Activated naive CD4-positive, alpha-beta T cell treated with anti-CD3 and anti-CD28 coated beads, Interleukin-2, amount 50 U/mL, for 24 hours (primary cell): ENCODE data around the gene ATG10.

Source experiments
- H3K27ac Mint-ChIP-seq: one replicate; pipeline ENCODE4 v1.8.0; 2021; ENCODE audit warnings: mild to moderate bottlenecking, mixed read lengths
- H3K27me3 Mint-ChIP-seq: one replicate; pipeline ENCODE4 v1.8.0; 2021; ENCODE audit warnings: mixed read lengths
- H3K36me3 Mint-ChIP-seq: one replicate; pipeline ENCODE4 v1.8.0; 2021; ENCODE audit warnings: mixed read lengths
- H3K4me1 Mint-ChIP-seq: one replicate; pipeline ENCODE4 v1.8.0; 2021; ENCODE audit warnings: mixed read lengths
- H3K4me3 Mint-ChIP-seq: one replicate; pipeline ENCODE4 v1.8.0; 2021; ENCODE audit warnings: mild to moderate bottlenecking, mixed read lengths
- H3K9me3 Mint-ChIP-seq: one replicate; pipeline ENCODE4 v1.8.0; 2021; ENCODE audit warnings: mixed read lengths

ATG10 gene

DNA sequence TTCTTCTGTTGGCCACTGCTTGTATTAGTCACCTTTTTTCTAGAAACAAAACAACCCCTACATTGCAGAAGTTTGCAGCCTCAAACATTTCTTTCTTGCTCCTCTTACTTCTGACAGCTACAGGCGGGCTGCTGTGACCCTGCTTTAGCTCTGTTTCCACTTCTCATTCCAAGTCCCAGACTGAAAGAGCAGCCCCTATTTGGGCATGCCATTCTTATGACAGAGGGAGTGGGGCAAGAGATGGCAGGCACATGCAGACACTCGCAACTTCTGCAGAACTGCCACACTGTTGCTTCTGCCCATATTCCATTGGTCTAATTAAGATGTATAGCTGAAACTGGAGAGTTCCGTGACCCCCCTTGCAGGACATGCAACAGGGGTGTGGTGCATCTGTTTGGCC, 325.9 kb downstream of the ATG10 start:
- H3K27ac Mint-ChIP-seq: no peak overlapping the region
- peaks cover 2% of the 10 kb centered on the region for H3K36me3 Mint-ChIP-seq
- H3K4me1 Mint-ChIP-seq: no peaks in the 10 kb centered on the region
- H3K9me3 Mint-ChIP-seq: no peaks in the 10 kb centered on the region
- H3K27me3 Mint-ChIP-seq: no peaks in the 10 kb centered on the region
- H3K4me3 Mint-ChIP-seq: no peak overlapping the region

DNA sequence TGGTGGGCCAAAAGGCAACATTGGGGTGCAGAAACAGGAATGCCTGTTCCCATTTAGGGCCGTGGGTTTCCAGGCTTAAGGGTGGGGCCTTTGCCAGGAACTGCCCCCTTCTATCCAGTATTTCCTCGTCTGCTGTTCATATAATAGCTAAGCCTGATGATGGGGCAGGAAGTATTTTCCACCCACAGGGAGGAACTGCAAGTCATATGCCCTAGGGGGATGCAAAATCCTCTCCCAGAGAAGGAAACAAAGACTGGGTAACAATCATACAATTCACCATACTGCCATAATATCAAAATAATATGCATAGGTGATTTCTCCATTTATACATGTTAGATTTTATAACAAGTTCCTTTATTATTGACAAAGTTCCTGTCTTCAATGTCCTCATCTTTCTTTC, 326.8 kb downstream of the ATG10 start:
- Mint-ChIP-seq H3K36me3 (peaks cover 2% of the 10 kb centered on the region), H3K4me3 (no peak overlapping the region), H3K9me3 (no peaks in the 10 kb centered on the region), H3K27me3 (no peaks in the 10 kb centered on the region), H3K4me1 (no peaks in the 10 kb centered on the region), H3K27ac (no peak overlapping the region)

DNA sequence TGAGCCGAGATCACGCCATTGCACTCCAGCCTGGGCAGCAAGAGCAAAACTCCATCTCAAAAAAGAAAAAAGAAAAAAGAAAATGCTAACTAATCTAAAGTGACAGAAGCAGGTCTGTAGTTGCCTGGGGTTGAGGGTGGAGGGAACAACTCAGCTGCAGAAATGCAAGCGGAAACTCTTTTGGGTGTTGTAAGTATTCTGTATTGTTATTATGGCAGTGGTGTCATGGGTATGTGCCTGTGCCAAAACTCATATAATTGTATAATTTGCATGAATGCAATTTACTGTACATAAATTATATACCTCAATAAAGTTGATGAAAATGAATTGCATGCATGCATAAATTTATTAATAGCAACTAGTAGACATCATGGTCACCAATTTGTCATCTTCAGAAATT, 329.4 kb downstream of the ATG10 start:
- Mint-ChIP-seq H3K27me3 (no peaks in the 10 kb centered on the region), H3K4me1 (no peaks in the 10 kb centered on the region), H3K4me3 (no peak overlapping the region), H3K36me3 (peaks cover 2% of the 10 kb centered on the region), H3K9me3 (no peaks in the 10 kb centered on the region), H3K27ac (no peak overlapping the region)
